GM12878 (cell line): Measurements from ENCODE around the gene EHD1.

Source experiments
- CHD1 ChIP-seq: IDR thresholded peaks from 2 replicates; pipeline ENCODE4 v1.6.1; 2012; ENCODE audit warnings: low read depth, low read length, improper control_type of control experiment
- CTCF ChIP-seq, 3 experiments: IDR thresholded peaks in 2 of 3; conservative IDR thresholded peaks in 1 of 3; 2 replicates each; pipeline ENCODE4 v1.5.1; 2011; ENCODE audit warnings: low read depth in 3 of 3, low read length in 3 of 3, mild to moderate bottlenecking in 3 of 3, control low read depth in 2 of 3, moderate library complexity in 2 of 3, inconsistent platforms in 1 of 3, mixed read lengths in 1 of 3; ENCODE audit not compliant: control insufficient read depth in 2 of 3, insufficient read depth in 1 of 3; ENCODE audit errors: extremely low read depth in 1 of 3
- EP300 ChIP-seq, 2 experiments: fragments of 150-350 bp in 1 of 2; IDR thresholded peaks; 2 replicates each; pipeline ENCODE4 v1.6.1; 2011 to 2012; ENCODE audit warnings: low read depth in 2 of 2, low read length in 2 of 2, borderline replicate concordance in 1 of 2, improper control_type of control experiment in 1 of 2, inconsistent platforms in 1 of 2; ENCODE audit not compliant: control insufficient read depth in 1 of 2
- EZH2 ChIP-seq: IDR thresholded peaks from 2 replicates; pipeline ENCODE4 v1.6.1; 2012; ENCODE audit warnings: low read depth, mild to moderate bottlenecking, control low read depth, inconsistent platforms, low read length, borderline replicate concordance; ENCODE audit not compliant: control insufficient read depth
- FOS ChIP-seq: IDR thresholded peaks from 3 replicates; pipeline ENCODE4 v1.6.1; 2011; ENCODE audit warnings: borderline replicate concordance; ENCODE audit not compliant: insufficient read length; ENCODE audit errors: extremely low read depth
- SREBF2 ChIP-seq: IDR thresholded peaks from 2 replicates; pipeline ENCODE4 v1.6.1; 2012; ENCODE audit warnings: mild to moderate bottlenecking, low read length
- TF ChIP-seq, protein P1 (sequence below): fragments of 450-650 bp; IDR thresholded peaks from 2 replicates; pipeline ENCODE4 v1.6.1; 2014; ENCODE audit warnings: mild to moderate bottlenecking

- TF ChIP-seq EZH2 (no peak), EP300 (IDR thresholded peaks at IDR 0.05; ENCODE audit: borderline replicate concordance in 1 of 2, control insufficient read depth in 1 of 2, low read depth in 2 of 2, low read length in 2 of 2) (no peak), CHD1 (no peak), SREBF2 (no peak), FOS (no peak), CTCF (IDR thresholded peaks at IDR 0.05 in 2 of 3, conservative IDR thresholded peaks at IDR 0.05 in 1 of 3; ENCODE audit: control insufficient read depth in 2 of 3, extremely low read depth in 1 of 3, insufficient read depth in 1 of 3, low read depth in 3 of 3, low read length in 3 of 3) (no peak)
- TF ChIP-seq, protein P1, sequence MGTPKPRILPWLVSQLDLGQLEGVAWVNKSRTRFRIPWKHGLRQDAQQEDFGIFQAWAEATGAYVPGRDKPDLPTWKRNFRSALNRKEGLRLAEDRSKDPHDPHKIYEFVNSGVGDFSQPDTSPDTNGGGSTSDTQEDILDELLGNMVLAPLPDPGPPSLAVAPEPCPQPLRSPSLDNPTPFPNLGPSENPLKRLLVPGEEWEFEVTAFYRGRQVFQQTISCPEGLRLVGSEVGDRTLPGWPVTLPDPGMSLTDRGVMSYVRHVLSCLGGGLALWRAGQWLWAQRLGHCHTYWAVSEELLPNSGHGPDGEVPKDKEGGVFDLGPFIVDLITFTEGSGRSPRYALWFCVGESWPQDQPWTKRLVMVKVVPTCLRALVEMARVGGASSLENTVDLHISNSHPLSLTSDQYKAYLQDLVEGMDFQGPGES = no peak
Observed at GRCh38 chr11:64894812-64895452, 16.5 kb upstream of the EHD1 start.
